Islet precursor cell (in vitro differentiated cells): ENCODE data around the gene NPIPB9.
A peak's percentile ranks its signal among the peaks of the same experiment; 100 is the strongest.
"Not testable (repeated sequence)": the region's sequence is repeated elsewhere in the genome, so short reads cannot be mapped to it uniquely, and the experiment has no call there.

ENCODE experiments used
- DNase-seq: peaks from one replicate; pipeline ENCODE4 v3.0.0-alpha.2; 2018

NPIPB9 gene

DNA sequence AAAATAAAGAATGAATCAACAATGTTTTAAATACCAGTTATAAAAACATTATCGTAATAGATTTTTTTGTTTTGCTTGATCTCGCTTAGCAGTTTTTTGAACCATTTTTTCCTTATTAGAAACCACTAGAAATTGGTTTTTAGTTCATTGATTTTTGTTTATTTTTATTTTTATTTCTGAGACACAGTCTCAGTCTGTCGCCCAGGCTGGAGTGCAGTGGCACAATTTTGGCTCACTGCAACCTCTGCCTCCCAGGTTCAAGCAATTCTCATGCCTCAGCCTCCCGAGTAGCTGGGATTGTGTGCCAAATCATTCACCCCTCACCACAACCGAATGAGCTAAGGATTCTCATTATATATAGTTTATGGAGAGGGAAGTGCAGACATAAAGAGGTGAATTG is at the start of gene NPIPB9:
Gene NPIPB9, plus strand, starts transcription at position 301 of the 400 bp plus-strand sequence.
- DNase-seq, result not testable (repeated sequence)

DNA sequence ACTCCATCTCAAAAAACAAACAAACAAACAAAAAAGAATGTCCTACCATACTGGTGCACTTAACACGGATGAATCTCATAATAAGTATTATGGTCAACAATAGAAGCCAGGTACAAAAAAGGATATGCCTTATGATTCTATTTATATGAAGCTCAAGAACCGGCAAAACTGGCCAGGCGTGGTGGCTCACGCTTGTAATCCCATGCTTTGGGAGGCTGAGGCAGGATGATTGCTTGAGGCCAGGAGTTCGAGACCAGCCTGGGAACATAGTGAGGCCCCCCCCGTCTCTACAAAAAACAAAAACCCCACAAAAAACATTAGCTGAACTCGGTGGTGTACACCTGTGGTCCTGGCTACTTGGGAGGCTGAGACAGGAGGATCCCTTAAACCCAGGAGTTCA is 47.3 kb upstream of the NPIPB9 start:
- not testable (repeated sequence) for DNase-seq

DNA sequence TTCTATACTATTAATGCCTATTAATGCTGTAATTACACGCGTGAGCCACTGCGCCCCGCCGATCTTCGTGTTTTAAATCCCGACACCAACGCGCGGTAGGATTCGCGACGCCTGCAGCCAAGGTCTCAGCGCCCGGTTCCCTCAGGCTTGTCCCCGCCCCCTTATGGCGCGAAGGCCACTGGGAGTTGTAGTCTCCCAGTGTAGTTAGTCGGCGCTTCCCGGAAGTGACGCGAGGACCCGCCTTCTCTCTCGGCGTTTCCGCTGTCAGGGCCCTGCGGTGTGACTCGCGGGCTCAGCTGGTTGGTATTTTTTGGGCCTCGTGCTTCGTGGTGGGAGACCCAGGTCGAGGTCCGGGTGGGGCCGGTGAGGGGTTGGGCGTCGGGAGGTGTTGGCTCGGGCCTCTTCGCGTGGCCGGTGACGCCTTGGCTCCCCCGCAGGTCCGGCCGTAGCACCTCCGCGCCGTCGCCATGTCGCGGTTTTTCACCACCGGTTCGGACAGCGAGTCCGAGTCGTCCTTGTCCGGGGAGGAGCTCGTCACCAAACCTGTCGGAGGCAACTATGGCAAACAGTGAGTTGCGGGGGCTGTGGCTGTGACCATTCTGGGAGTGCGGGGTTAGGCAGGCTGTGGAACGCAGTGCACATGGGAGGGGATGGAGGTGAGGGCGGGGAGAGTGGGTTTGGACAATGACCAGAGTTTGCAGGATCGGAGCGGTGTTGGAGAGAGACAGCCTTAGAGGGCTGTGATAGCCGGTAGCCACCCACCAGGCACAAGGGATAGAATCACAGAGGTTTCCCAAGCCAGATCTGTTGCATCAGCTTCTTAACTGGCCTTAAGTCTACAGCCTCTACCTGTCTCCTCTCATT is 40.1 kb upstream of the NPIPB9 start, which contains the start of gene EIF3C:
Gene EIF3C, plus strand, starts transcription at position 245 of the 864 bp plus-strand sequence. Its CDS starts 223 bp downstream, at position 468.
- DNase-seq, result not testable (repeated sequence)

DNA sequence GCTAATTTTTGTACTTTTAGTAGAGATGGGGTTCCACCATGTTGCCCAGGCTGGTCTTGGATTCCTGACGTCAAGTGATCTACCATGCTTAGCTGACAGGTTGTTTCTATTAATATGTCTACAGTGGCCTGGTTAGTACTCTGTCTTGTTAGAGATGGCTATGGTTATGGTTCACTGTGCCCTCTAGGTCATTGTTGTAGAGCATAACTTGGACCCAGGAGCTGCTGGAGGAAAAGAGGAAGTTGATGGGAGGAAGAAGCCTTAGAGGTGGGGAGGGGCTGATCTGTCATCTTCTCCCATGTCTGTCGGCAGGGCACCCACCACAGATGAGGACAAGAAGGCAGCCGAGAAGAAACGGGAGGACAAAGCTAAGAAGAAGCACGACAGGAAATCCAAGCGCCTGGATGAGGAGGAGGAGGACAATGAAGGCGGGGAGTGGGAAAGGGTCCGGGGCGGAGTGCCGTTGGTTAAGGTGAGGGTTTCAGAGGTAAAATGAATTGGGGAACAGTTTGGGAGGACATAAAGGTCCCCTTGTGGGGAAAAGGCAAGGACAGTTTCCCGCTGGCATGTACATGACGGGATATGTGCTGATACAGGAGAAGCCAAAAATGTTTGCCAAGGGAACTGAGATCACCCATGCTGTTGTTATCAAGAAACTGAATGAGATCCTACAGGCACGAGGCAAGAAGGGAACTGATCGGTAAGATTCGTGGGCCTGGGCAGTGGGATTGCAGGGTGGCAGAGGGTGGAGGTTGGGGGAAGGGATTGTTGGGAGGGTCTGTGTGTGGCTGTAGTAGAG is 28.5 kb upstream of the NPIPB9 start:
- not testable (repeated sequence) for DNase-seq

DNA sequence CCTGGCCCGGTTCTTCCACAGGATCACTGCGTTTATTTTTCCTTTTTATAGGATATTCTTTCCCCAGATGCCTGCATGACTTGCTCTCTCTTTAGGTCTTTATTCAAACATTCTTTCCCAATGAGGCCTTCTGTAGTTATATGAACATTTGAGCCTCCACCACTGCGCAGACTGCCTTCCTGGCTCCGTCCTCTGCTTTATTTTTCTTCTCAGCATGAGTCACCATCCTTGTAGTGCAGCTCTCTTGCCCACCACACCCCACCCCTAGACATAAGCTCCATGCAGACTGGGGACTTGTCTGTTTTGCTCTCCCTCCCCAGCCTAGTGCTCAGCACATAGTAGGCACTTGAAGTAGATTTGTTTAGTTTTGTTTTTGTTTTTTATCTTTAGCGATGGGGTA is 20.3 kb upstream of the NPIPB9 start:
- DNase-seq, result not testable (repeated sequence)

DNA sequence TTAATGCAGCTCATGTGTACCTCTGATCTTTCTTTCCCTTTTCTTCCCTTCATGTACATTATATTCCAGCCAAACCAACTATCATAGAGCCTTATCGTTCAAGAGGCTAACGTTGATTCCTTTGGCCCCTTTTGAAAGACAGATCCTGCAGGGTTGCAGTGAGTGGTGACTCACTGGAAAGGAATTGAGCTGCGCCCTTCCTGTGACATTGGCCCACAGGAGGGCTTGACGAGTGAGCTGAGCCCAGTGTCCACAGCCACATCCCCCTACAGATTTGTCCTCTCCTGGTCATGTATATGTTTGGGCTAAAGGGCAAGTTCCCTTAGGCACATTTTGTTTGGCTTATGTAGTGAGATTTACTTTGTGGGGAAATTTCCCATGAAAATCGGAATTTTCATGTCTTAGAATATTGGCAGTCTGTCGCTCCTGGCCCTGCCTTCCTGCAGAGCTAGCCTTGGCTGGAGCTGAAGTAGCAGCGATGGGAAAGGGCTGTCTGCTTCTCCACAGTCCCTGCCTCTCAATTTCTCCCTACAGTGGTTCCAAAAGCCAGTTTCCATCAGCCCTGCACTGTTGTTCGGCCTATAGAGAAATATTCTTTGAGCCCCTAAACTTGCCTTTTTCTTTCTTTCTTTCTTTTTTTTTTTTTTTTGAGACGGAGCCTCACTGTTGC is 19.0 kb upstream of the NPIPB9 start:
- DNase-seq, result not testable (repeated sequence)

DNA sequence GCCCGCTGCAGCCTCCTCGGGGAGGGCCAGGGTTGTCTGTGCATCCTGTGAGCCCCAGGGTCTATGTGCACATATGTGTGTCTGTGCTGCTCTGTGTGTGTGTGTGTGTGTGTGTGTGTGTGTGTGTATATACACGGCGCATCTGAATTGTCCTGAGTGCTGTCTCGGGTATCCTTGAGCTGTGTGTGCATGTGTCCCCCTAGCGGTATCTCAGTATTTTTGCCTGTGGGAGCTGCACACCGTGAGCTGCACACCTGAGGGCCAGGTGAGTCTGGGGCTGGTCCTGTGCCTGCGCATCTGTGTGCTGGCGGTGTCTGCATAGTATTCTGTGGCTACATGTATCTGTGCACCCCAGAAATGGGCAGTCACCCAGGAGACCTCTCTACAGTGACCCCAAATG is 11.8 kb upstream of the NPIPB9 start:
- DNase-seq, result not testable (repeated sequence)

DNA sequence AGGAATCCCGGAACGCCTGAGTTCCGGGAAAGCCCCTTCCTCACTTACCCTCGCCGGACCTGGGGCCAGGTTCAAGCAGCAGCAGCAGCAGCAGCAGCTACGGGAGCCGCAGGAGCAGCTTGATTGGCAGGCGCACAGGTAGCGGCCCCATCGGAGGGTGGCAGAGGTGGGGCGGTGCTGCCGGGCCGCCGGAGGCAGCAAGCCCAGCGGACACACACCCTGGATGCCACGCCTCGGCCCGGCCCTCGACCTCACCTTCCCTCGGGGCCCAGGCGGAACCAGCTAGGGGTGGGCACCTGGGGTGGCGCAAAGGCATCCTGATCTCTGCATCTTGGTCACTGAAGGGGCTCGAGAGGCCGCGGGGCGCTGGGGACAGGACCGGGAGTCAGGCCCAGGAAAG is 11.0 kb upstream of the NPIPB9 start:
- DNase-seq, result not testable (repeated sequence)

DNA sequence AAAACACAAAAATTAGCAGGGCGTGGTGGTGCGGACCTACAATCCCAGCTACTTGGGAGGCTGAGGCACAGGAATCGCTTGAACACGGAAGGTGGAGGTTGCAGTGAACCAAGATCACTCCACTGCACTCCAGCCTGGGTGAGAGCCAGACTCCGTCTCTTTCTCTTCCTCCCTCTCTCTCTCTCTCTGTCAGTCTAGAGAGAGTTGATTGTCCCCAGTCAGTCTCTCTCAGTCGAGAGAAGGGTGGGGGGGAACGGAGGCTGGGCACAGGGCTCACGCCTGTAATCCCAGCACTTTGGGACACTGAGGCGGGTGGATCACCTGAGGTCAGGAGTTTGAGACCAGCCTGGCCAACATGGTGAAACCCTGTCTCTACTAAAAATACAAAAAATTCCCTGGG is 10.3 kb upstream of the NPIPB9 start:
- peak; percentile 12 for DNase-seq

DNA sequence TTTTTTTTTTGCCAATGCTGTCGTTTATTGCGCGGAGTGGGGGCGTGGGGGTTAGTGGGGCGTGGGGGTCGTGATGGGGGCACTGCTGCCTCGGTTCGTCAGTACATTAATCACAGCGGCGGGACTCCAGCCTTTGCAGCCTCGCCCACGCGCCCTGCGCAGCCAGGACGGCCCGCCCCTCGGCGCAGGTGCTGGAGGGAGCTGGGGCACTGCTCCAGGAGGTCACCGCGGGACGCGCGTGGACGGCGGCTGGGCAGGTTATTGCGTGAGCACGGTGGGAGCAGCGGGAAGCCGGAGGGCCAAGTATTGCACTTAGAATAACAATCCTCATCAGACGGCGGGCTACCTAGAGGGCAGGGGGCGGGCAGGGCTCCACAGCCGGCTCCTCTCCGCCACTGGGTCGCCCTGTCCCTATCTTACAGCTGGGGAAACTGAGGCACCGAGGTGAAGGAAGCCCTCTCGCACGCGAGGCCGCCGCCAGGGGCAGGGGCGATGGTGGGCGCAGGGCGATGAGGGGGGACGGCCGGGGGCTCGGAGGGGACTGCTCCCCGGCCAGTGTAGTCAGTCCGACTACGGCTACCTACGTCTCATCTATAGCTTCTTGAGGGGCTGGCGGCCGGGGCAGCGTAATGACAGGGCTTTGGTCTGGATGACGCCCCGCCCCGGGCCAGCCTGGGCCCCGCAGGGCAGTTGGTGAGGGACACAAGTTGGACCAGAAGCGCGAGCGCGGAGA is 4.8 kb upstream of the NPIPB9 start:
- DNase-seq, result peak; percentile 15

DNA sequence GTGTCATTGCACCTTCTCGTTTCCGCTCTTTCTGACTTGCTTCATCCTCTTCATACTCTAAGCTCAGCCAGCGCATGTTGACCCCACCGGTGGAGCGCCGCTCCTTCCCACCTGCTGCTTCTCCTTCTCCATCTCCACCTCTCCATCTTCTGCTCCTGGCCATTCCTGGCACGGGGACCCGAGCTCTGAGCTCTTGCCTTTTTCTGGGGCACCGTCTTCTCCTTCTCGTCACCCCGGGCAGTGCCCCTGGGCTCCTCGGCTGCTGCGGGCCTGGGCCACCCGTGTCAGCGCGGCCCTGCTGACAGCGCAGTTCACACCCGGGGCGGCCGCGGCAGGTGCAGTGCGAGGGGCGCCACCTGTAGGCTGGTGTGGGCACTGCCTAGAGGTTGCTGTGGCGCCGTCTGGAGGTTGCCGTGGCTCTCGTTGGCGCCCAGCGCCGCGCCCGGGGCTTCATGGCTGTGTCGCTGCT is 1.6 kb upstream of the NPIPB9 start:
- DNase-seq, result not testable (repeated sequence)

DNA sequence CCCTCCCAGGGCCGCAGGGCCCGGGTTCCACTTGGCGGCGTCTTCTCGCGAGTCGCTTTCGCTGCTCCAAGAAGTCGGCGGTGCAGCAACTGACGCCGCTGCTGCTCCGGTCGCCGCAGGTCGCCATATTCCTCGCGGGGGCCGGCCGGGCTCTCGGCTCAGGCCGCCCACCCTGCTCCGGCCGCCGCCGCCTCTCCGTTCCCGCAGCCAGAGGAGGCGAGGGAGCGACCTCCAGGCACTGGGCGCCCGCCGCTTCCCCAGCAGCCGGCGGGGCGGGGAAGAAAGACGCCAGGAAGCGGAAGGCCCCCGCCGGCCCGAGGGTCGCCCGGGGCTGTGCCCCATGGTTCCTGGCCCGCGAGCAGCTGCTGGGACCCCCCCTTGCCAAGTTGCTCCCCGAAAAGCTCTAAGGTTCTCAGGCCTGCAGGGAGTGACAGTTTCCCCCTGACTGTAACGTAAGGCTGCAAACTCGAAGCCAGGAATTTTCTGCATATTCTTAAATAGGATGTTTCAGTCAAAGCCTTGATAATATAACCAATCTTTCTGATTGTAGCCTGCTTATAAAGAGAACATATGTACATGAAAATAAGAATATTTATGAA is 1.0 kb upstream of the NPIPB9 start:
- DNase-seq, result not testable (repeated sequence)

DNA sequence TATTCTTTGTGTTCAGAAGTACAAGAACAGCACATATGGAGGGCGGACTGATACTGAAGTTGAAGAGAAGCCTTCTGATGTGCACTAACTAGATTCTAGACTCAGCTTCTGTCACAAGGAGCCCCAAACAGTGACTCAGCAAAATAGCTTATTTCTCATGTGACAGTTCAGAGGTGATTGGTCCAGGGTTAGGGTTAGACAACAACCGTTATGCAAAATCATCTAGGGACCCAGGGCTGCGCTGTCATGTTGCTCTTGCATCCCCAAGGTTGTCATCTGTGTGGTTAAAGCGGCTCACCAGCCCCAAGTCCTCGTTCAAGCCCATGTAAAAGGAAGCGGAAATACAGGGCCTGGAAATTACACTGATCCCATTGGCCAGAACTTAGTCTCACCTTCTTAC is 30.1 kb downstream of the NPIPB9 start:
- not testable (repeated sequence) for DNase-seq

DNA sequence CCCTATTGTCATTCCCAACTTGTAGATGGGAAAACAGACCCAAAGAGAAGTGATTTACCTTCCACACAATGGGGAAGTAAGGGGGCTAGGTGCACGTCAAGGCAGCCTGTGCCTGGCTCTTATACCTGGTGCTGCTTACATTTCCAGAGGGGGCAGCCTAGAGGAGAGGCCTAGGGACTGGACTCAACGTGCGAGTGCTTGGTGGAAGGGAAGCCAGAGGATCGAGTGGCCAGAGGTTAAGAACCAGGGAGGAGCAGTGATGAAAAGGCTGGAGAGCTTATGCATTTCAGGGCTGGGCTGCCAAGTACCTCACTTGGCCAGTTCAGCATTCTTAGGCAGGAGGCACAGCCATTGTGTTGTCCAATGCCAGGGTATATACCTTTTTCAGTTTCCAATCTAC is 30.8 kb downstream of the NPIPB9 start:
- not testable (repeated sequence) for DNase-seq

DNA sequence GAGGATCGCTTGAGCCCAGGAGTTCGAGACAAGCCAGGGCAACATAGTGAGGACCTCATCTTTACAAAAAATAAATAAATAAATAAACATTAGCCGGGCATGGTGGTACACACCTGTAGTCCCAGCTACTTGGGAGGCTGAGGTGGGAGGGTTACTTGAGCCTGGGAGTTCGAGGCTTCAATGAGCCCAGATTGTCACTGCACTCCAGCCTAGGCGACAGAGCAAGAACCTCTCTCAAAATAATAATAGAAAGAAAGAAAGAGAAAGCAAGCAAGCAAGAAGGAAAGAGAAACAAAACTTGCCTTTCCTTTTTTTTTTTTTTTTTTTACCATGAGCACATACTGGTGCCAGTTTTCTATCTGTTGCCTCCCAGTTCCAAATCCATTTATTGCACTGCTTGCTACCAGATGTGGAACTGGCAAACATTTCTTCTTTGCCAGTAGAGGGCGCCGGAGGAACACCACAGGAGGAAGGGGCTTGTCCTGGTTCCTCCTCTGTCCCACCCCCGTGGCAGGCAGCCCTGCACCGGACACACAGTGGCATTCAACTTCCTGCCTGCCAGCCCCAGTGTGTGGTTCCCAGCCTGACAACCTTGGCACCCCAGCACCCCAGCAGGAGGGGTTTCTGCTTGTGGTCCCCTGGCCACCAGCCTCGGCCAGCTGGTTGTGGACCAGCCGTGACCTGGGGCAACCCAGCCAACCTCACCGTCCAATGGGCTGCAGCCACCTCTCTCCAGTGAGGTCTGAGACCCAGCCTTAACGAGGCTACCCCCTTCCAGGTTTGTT is 50.8 kb downstream of the NPIPB9 start:
- DNase-seq, result not testable (repeated sequence)

DNA sequence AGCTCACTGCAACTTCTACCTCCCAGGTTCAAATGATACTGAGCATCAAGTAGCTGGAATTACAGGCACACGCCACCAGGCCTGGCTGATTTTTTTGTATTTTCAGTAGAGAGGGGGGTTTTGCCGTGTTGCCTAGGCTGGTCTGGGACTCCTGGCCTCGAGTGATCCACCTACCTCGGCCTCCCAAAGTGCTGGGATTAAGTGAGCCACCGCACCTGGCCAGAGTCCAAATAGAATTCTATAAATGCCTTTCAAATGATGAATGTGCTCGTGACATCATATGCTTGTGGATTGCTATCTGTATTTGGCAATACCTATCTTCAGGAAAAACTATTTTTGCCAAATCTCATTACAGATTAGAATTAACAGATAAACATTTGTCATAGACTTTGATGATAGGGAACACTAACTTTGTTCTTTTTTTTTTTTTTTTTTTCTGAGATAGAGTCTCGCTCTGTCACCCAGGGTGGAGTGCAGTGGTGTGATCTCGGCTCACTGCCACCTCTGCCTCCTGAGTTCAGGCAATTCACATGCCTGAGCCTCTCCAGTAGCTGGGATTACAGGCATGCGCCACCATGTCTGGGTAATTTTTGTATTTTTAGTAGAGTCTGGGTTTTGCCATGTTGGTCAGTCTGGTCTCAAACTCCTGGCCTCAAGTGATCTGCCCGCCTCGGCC is 56.0 kb downstream of the NPIPB9 start:
- DNase-seq, result not testable (repeated sequence)

DNA sequence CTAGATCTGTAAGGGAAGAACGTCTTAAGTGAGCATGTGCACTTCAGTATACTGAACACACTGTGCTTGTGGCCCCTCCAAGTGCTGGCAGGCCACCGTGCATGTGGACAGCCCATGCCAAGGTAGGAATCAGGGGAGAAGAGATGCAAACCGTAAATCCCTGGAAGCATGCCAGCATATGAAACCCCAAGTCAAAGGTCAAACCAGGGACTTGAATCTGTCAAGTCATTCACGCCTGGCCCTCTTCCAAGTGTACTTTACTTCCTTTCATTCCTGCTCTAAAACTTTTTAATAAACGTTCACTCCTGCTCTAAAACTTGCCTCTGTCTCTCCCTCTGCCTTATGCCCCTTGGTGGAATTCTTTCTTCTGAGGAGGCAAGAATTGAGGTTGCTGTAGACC is 68.4 kb downstream of the NPIPB9 start:
- DNase-seq, result no peak

DNA sequence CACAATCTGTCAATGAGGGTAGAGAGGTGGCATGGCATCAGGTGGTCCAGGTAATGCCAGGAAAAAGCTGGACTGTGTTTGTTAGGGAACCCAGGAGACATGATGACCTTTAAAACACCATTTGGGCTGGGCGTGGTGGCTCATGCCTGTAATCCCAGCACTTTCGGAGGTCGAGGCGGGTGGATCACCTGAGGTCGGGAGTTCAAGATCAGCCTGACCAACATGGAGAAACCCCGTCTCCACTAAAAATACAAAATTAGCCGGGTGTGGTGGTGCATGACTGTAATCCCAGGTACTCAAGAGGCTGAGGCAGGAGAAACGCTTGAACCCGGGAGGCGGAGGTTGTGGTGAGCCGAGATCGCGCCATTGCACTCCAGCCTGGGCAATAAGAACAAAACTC is 69.0 kb downstream of the NPIPB9 start:
- not testable (repeated sequence) for DNase-seq

DNA sequence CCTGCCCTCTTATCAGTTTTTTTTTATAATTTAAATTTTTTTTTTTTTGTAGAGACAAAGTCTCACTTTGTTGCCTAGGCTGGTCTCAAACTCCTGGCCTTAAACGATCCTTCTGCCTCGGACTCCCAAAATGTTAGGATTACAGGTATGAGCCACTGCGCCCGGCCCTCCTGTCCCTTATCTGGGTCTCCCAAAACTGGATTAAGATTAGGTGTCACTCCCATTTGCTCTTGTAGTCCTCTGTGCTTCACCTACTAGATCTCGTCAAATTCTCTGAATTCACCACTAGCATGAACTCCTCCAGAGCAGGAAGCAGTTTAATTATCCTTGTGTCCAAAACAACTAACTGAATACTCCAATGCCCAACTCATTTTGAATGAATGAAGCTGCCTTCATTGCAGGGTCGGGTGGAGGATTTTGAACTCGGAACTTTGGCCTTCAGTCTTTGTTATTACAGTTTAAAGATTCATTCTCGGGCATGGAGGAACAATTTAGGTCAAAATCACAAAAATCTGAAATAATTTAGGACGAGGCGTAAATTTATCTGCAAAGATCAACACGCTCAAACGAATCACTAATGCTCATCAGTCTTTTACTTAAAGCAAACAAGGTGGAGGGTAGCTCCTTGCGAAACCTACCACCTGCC is 70.4 kb downstream of the NPIPB9 start:
- no peak for DNase-seq
